GM23338 (cell line): ENCODE data around the gene MTHFR. TPM values are rescaled to one million over a fixed set of nuclear protein-coding genes. Genes with fewer than 3 reads are reported as not detected.

Experiments
- ATAC-seq: fragments of 200-7000 bp; cut with Tn5 transposase; 3 replicates; pipeline ENCODE4 v1.9.1; 2020
- DNase-seq: peaks from one replicate; pipeline ENCODE4 v3.0.0-alpha.2; 2015; ENCODE audit warnings: low spot score
- H2AFZ ChIP-seq: fragments of 200-600 bp; sonication (generic); 2 replicates; pipeline ENCODE4 v1.8.0; 2016; ENCODE audit warnings: antibody characterized with exemption, mild to moderate bottlenecking, moderate library complexity
- H3F3A ChIP-seq: fragments of 200-600 bp; sonication (generic); replicated peaks from 2 replicates; pipeline ENCODE4 v1.8.0; 2017; ENCODE audit warnings: antibody characterized with exemption, mixed run types, low read depth
- H3K27ac ChIP-seq: fragments of 200-600 bp; sonication (generic); 2 replicates; pipeline ENCODE4 v1.6.1; 2016; ENCODE audit warnings: low read depth
- H3K27me3 ChIP-seq: fragments of 200-600 bp; sonication (generic); 2 replicates; pipeline ENCODE4 v1.8.0; 2016; ENCODE audit warnings: mild to moderate bottlenecking, mixed run types, moderate library complexity; ENCODE audit not compliant: insufficient read depth
- H3K36me3 ChIP-seq: fragments of 200-600 bp; sonication (generic); 2 replicates; pipeline ENCODE4 v1.8.0; 2016; ENCODE audit warnings: mild to moderate bottlenecking; ENCODE audit not compliant: insufficient read depth
- H3K4me1 ChIP-seq: fragments of 200-600 bp; sonication (generic); 2 replicates; pipeline ENCODE4 v1.8.0; 2016; ENCODE audit warnings: mild to moderate bottlenecking, moderate library complexity; ENCODE audit not compliant: insufficient read depth
- H3K4me2 ChIP-seq: fragments of 200-600 bp; sonication (generic); 2 replicates; pipeline ENCODE4 v1.7.1; 2017; ENCODE audit warnings: mixed run types
- H3K4me3 ChIP-seq: fragments of 200-600 bp; sonication (generic); 2 replicates; pipeline ENCODE4 v1.6.1; 2016; ENCODE audit warnings: mixed run types
- H3K79me2 ChIP-seq: fragments of 200-600 bp; sonication (generic); replicated peaks from 2 replicates; pipeline ENCODE4 v1.8.0; 2017; ENCODE audit warnings: mild to moderate bottlenecking; ENCODE audit not compliant: insufficient read depth
- H3K9me2 ChIP-seq: fragments of 200-600 bp; sonication (generic); 2 replicates; pipeline ENCODE4 v1.8.0; 2017; ENCODE audit not compliant: insufficient read depth
- H4K20me1 ChIP-seq: fragments of 200-600 bp; sonication (generic); replicated peaks from 2 replicates; pipeline ENCODE4 v1.8.0; 2017; ENCODE audit warnings: mild to moderate bottlenecking; ENCODE audit not compliant: insufficient read depth
- H3K27ac Mint-ChIP-seq: 2 replicates; pipeline ENCODE4 v1.8.0; 2020; ENCODE audit warnings: inconsistent platforms, mild to moderate bottlenecking, moderate library complexity, mixed read lengths
- H3K27me3 Mint-ChIP-seq: 3 replicates; pipeline ENCODE4 v1.8.0; 2022; ENCODE audit warnings: low read depth, mild to moderate bottlenecking, moderate library complexity, mixed read lengths, inconsistent platforms; ENCODE audit not compliant: insufficient read depth, poor library complexity
- H3K36me3 Mint-ChIP-seq: 3 replicates; pipeline ENCODE4 v1.8.0; 2021; ENCODE audit warnings: low read depth, mild to moderate bottlenecking, inconsistent platforms, moderate library complexity, mixed read lengths
- H3K4me1 Mint-ChIP-seq: 3 replicates; pipeline ENCODE4 v1.8.0; 2020; ENCODE audit warnings: mild to moderate bottlenecking, inconsistent platforms, mixed read lengths
- H3K4me3 Mint-ChIP-seq: 3 replicates; pipeline ENCODE4 v1.8.0; 2021; ENCODE audit warnings: moderate library complexity, mild to moderate bottlenecking, inconsistent platforms, mixed read lengths
- H3K9me3 Mint-ChIP-seq: 3 replicates; pipeline ENCODE4 v1.8.0; 2020; ENCODE audit warnings: moderate library complexity, mild to moderate bottlenecking, inconsistent platforms, mixed read lengths
- CREB1 ChIP-seq: fragments of 250-450 bp; sonication (Bioruptor Pico); IDR thresholded peaks from 2 replicates; pipeline ENCODE4 v1.5.0; 2020; ENCODE audit warnings: low read depth, mild to moderate bottlenecking, moderate library complexity
- ETS1 ChIP-seq: IDR thresholded peaks from 2 replicates; pipeline ENCODE4 v1.6.1; 2016; ENCODE audit warnings: antibody characterized with exemption
- EZH2 ChIP-seq: fragments of 200-600 bp; sonication (generic); IDR thresholded peaks from one replicate; pipeline ENCODE4 v1.8.0; 2017; ENCODE audit warnings: antibody characterized with exemption, mild to moderate bottlenecking, low read depth; ENCODE audit not compliant: unreplicated experiment
- EZH2phosphoT487 ChIP-seq: fragments of 200-600 bp; sonication (generic); IDR thresholded peaks from one replicate; pipeline ENCODE4 v1.8.1; 2018; ENCODE audit warnings: antibody characterized with exemption; ENCODE audit not compliant: unreplicated experiment
- JUNB ChIP-seq: IDR thresholded peaks from one replicate; pipeline ENCODE4 v1.6.1; 2016; ENCODE audit warnings: antibody characterized with exemption; ENCODE audit not compliant: unreplicated experiment
- NANOG ChIP-seq: IDR thresholded peaks from 2 replicates; pipeline ENCODE4 v1.6.1; 2016; ENCODE audit warnings: antibody characterized with exemption, borderline replicate concordance
- POLR2AphosphoS5 ChIP-seq: IDR thresholded peaks from 2 replicates; pipeline ENCODE4 v1.6.1; 2016; ENCODE audit warnings: antibody characterized with exemption, low read depth
- REST ChIP-seq: IDR thresholded peaks from one replicate; pipeline ENCODE4 v1.6.1; 2018; ENCODE audit warnings: antibody characterized with exemption; ENCODE audit not compliant: unreplicated experiment
- STAT1 ChIP-seq: IDR thresholded peaks from one replicate; pipeline ENCODE4 v1.6.1; 2016; ENCODE audit warnings: antibody characterized with exemption; ENCODE audit not compliant: unreplicated experiment
- ZNF114 ChIP-seq: fragments of 250-450 bp; sonication (Bioruptor Pico); IDR thresholded peaks from 2 replicates; pipeline ENCODE4 v1.5.0; 2020; ENCODE audit warnings: mild to moderate bottlenecking, moderate library complexity
- ZNF331 ChIP-seq: fragments of 250-450 bp; sonication (Bioruptor Pico); IDR thresholded peaks from 2 replicates; pipeline ENCODE4 v1.5.0; 2020; ENCODE audit warnings: low read depth, mild to moderate bottlenecking, moderate library complexity
- polyA plus RNA-seq: library from polyadenylated mRNA; unstranded; fragments of >200 nt; fragmentation: Nextera tagmentation; extraction: Ambion mirVana; gene quantifications from 2 replicates; pipeline ENCODE4 v1.2.1, GENCODE V29; 2016
- total RNA-seq: library from RNA; depleted of rRNA; stranded (reverse); fragments of >200 nt; shearing (Covaris generic); gene quantifications from 2 replicates; pipeline ENCODE4 v1.2.3, GENCODE V29; 2014
- TF ChIP-seq, protein P1 (sequence below), 2 experiments: fragments of 200-600 bp in 1 of 2; sonication (generic) in 1 of 2; conservative IDR thresholded peaks; 2 replicates each; pipeline versions ENCODE4 v1.5.1 to v1.6.1; 2016 to 2017; ENCODE audit warnings: antibody characterized with exemption in 2 of 2, low read depth in 2 of 2, mild to moderate bottlenecking in 2 of 2, moderate library complexity in 1 of 2

MTHFR gene
- total and polyA plus RNA-seq, 2 experiments from 2014 or later, result 6.9 to 21.6 TPM

GRCh38 chr1:11779715-11780379, 25.9 kb downstream of the MTHFR start (continued):
- TF ChIP-seq STAT1 (no peak), NANOG (no peak)

DNA sequence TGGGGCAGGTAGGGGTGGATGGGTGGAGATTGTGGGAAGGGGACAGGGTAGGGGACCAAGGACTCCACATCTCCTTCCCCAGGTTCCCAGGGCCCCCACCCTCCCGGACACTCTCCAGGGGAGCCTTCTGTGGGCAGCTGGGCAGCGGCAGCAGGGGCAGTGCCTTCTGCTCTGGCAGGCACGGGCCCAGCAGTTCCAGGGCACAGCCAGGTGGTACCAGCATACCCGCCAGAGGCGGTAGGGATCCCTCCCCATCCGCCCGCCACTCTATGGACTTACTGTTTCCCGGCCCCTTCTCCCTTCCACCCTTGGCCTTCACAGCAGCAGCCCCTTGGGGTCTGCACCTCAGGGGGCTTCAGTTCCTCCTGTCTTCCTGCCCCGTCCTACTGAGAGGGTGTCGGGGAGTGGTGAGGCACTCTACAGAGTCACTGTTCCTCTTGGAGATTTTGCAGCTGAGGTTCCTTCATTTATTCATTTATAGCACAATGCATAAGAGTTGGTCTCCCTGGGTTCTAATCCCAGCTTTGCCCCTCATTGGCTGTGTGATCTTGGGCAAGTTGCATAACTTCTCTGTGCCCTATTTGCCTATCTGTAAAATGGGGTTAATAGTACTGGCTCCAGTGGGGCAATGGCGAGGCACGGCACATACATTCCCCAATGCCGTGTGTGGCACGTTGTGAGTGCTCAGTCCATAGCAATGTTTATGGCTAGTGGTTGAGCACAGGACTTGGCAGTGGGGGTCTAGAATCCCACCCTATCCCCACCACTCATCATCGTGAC, 26.7 kb downstream of the MTHFR start:
- H3K4me3 Mint-ChIP-seq, result no peak overlapping the region
- H3K27ac Mint-ChIP-seq, result no peak overlapping the region
- TF ChIP-seq EZH2phosphoT487, result no peak
- no peak for TF ChIP-seq REST
- TF ChIP-seq ZNF331 (CRISPR knock-in tag), result no peak
- TF ChIP-seq STAT1, result no peak
- TF ChIP-seq ZNF114 (CRISPR knock-in tag), result no peak
- TF ChIP-seq NANOG, result no peak
- TF ChIP-seq, protein P1, sequence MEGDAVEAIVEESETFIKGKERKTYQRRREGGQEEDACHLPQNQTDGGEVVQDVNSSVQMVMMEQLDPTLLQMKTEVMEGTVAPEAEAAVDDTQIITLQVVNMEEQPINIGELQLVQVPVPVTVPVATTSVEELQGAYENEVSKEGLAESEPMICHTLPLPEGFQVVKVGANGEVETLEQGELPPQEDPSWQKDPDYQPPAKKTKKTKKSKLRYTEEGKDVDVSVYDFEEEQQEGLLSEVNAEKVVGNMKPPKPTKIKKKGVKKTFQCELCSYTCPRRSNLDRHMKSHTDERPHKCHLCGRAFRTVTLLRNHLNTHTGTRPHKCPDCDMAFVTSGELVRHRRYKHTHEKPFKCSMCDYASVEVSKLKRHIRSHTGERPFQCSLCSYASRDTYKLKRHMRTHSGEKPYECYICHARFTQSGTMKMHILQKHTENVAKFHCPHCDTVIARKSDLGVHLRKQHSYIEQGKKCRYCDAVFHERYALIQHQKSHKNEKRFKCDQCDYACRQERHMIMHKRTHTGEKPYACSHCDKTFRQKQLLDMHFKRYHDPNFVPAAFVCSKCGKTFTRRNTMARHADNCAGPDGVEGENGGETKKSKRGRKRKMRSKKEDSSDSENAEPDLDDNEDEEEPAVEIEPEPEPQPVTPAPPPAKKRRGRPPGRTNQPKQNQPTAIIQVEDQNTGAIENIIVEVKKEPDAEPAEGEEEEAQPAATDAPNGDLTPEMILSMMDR (conservative IDR thresholded peaks at IDR 0.05; ENCODE audit: low read depth in 2 of 2), result no peak
- TF ChIP-seq JUNB, result no peak
- no peak for TF ChIP-seq POLR2AphosphoS5
- no peak for TF ChIP-seq CREB1 (CRISPR knock-in tag)
- TF ChIP-seq ETS1, result no peak
- no peak for TF ChIP-seq EZH2

More for the DNA sequence above, 26.7 kb downstream of the MTHFR start:
- H3K4me2 ChIP-seq, result no peak overlapping the region
- H3K27me3 Mint-ChIP-seq, result peaks cover 6% of the 10 kb centered on the region
- no peaks in the 10 kb centered on the region for H4K20me1 ChIP-seq
- no peaks in the 10 kb centered on the region for H3K36me3 ChIP-seq
- no peak for DNase-seq
- no peaks in the 10 kb centered on the region for H3K4me1 ChIP-seq
- no peaks in the 10 kb centered on the region for H3K27me3 ChIP-seq
- H3F3A ChIP-seq, result 0 out of 2 replicates have a peak, but pooled peaks cover 6% of the 10 kb centered on the region
- no peak overlapping the region for H2AFZ ChIP-seq
- peaks cover 3% of the 10 kb centered on the region; the same call in 1 of the 3 replicates for H3K4me1 Mint-ChIP-seq
- H3K36me3 Mint-ChIP-seq, result no peaks in the 10 kb centered on the region
- H3K9me3 Mint-ChIP-seq, result no peaks in the 10 kb centered on the region
- ATAC-seq, result no peak
- no peaks in the 10 kb centered on the region for H3K79me2 ChIP-seq
- no peak overlapping the region for H3K4me3 ChIP-seq
- H3K9me2 ChIP-seq, result no peaks in the 10 kb centered on the region
- H3K27ac ChIP-seq, result no peak overlapping the region
